Activated T-helper 1 cell treated with Interleukin-2 at 50 U/mL for 16 hours (primary cell): ENCODE measurements around the gene PDLIM5.

Experiments used
- DNase-seq: peaks from one replicate; pipeline ENCODE4 v3.0.0-alpha.2; 2020; ENCODE audit warnings: low read depth

The PDLIM5 gene

DNA sequence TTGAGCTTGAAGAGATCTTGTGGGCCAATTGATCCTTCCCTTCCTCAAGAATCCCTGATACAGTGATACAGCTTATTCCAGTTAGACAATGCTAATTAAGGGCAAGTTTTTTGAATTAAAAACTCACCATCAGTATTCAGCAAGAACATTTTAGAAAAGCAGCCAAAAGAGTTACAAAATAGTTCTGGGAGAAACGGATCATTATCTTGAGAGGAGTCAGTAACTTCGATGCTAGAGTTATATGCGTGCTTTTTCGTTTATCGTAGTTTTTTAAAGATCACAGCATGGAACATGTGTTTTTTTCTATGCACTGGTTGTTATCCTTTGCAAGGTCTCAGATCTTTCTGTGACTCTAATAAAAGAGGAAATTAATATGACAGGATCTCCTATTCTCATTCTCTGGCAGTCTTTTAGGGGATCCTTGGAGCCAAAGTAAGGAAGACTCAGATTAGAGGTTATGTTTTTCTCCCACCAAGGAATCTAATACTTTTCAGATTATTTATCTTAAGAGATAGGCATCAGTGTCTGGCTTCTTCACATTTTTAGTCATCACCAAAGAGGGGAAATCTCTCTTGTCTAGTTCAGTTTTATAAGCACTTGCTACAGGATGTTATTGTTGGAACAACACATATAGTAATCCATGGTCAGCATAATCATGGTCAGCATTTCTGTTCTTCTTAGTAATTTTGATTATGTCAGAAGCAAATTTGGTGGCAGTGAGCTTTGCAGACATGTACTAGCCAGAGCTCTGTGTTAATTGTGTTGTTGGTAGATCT, 109.7 kb downstream of the PDLIM5 start:
- no peak for DNase-seq

DNA sequence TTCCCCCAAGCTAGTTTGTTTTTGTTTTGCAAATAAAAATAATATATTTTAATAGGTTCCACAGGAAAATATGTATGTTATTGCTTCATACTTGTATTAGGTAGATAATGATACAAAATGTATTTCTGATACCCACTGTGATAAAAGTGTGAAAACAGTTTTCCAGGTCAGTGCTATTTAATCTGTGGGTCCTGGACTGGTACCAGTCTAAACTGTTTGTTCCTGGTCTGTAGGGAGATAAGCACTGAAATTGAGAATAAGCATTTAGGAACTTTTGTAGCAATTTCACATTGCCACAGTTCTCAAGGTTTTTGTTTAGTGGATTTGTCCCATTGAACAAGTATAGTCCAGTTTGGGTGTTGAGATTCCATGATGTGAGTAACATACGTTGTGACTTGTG, 110.5 kb downstream of the PDLIM5 start:
- DNase-seq, result no peak

DNA sequence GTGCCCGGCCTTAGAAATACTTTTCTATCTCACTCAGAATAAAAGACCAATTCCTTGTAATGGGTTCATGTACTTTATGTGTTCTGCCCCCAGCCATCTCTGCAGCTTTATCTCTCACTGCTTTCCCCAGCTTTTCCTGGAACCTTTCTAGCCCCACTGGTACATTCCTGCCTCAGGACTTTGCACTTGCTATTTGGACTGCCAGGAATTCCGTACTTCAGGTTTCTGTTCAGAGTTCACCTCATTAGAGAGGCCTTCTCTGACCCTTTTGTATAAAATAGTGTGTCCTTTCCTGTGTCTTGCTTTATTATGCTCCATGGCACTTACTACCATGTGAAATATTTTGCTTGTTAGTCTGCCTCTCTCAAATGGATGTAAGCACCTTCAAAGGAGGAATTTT, 112.5 kb downstream of the PDLIM5 start:
- no peak for DNase-seq

DNA sequence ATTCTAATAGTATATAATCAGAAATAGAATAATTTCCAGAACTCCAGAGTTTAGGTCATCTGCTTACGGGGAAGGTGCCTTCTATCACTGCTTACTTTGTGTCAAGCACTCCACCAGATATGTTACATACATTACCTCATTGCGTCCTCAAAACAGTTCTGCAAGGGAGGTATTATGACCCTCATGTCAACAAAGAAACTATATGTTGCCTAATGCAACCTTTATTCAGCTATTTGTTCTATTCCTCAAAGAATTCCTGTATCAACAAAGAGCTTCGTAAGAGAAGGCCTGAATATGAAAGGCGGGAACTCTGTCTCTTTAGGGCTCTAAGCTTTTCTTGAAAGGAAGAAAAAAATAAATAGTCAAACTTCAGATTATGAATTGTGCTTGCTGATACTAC, 114.7 kb downstream of the PDLIM5 start:
- DNase-seq, result no peak

DNA sequence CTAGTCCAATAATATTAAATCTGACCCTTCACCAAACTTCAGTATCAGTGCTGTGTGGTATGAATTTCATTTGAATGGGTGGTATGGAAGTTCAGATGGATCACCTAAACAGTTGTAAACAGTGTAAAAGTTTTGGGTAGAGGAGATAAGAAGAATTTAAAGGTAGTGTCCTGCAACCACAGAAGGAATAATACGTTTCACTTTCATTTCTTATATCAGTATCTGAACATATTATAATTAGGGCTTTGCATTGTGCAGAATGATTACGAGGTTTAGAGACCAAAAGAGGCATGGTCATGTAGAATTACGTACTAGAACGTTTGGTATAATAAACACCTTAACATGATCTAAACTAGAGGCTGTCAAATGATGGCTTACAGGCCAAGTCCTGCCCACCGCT, 116.1 kb downstream of the PDLIM5 start:
- no peak for DNase-seq

DNA sequence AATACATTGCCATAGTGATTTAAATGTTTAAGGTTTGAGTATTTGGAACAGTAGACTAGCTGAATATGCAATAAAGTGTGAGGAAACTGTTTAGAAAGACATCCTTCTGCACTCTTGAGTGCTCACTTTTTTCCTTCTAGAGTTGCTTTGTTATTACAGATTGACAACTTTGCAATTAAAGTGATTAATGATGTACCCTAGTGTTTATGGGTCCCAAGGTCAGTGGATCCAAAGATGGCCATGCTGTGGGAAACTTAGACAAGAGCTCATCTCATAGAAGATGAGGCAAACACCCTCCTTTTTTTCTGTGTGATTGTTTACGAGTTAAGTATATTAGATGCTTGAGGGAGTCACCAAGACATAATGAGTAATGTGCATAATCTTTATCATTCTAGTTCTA, 118.8 kb downstream of the PDLIM5 start:
- DNase-seq, result no peak

DNA sequence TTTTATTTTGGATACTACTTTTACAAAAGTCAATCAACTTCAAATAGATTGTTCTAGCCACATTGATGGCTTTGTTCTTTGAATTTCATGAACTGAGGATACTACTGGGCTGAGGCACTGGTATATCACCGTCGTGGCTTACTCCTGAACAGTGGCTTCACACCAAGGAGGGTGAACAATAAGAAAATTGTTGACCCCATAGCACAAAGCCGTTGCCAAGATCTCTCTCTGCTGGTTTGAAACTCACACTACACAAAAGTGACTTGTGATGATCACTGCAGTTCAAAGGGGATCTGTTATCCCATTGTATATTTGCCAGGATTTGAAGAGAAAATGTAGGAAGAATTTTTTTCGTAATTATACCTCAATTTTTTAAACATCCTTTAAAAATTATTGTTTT, 119.6 kb downstream of the PDLIM5 start:
- no peak for DNase-seq

DNA sequence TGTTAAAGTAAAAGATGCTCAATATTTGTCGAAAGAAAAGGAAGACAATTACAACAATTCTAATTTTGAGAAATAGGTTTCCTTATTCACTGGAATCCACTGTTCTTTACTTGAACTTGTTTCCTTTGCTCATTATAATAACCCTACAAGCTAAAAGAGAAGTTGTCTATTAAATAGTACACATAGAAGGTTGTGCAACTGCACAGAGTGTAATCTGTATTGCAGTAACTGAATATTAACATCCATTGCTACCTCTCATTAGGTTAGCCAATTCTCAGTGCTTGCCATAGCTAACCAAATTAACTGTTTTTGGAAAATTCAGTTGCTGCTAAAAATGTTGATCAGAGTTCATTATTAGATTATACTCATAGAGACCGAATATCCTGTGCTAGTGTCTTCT, 120.0 kb downstream of the PDLIM5 start:
- no peak for DNase-seq

DNA sequence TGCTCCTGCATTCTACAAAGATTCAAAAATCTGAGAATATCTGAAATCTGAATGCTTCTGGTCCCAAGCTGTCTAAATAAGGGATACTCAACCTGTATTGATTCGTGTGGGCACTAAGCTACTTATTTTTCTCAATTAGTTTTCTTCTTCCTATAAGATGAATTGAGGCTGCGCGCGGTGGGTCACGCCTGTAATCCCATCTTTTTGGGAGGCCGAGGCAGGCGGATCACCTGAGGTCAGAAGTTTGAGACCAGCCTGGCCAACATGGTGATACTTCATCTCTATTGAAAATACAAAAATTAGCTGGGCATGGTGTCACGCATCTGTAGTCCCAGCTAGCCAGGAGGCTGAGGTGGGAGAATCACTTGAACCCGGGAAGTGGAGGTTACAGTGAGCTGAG, 122.3 kb downstream of the PDLIM5 start:
- no peak for DNase-seq

DNA sequence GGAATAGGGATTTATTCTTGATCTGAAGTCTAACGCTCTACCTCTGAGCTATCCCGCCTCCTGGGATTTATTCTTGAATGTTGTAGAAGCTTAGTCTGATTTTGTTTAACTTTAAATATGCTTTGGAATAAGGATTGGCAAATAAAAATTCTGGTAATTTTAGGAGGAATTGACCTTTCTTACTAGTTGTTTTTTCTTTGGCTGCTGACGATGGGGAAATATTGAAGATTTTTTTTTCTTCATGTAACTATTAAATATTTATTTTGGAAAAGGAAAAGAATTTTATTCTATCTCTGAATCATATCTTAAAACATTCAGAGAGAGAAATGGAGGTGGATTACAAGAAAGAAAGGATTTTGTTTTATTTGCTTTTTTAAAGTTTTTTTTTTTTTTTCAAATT, 122.9 kb downstream of the PDLIM5 start:
- DNase-seq, result no peak

DNA sequence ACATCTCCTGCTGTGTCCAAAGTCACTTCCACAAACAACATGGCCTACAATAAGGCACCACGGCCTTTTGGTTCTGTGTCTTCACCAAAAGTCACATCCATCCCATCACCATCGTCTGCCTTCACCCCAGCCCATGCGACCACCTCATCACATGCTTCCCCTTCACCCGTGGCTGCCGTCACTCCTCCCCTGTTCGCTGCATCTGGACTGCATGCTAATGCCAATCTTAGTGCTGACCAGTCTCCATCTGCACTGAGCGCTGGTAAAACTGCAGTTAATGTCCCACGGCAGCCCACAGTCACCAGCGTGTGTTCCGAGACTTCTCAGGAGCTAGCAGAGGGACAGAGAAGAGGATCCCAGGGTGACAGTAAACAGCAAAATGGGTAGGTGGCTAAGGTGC, 123.9 kb downstream of the PDLIM5 start:
- no peak for DNase-seq

DNA sequence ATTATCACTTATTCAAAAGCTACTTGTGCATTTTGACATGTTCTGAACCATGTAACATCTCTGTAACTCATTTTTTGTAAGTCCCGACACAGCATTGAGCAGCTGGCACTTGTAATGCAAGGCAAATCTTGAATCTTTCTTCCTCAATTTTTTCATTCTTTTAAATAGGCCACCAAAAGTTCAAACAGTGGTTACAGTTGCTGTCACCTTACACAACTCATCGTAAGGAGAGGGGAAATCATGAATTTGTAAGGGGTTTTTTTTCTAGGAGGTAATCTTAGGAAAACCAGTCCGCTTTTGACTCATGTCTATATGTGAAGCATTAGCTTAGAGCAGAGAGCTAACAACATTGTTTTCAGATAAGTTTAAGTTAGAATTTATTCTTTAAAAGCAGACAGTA, 124.5 kb downstream of the PDLIM5 start:
- DNase-seq, result no peak

DNA sequence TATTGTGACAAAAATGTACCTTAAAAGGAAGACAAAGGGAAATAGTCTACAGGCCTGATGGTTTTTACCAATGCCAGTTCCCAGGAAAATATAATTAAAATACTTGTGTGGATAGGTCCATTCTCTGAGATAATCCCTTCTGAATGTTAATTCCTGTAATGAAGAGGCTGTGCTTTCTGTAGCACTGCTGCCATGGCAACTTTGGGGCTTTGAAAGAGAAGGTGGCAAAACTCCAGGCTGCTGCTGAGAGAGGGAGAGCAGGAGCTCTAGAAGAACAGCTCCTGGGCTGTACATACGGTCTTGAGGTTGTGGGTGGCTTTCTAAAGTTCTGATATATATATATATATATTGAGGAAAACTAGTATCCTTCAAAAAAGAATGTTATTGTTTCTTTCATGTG, 125.4 kb downstream of the PDLIM5 start:
- DNase-seq, result no peak

DNA sequence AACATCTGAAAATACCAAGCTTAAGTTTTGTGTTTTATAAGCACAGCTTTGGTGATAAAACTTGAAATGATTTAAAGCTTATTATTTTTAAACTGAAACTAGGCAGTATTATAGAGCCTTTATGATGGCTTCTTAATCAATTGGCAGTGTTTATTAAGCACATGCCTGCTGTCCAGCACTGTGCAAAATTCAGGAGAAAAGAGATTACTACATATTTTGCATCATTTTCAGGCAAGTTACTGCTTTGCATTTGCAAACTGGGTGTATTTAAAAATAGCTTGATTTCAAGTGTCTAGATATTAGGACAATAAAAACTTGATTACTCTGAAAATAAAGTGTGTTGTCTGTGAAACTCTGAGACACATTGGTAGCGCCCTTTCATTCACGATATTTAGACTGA, 126.5 kb downstream of the PDLIM5 start:
- DNase-seq, result no peak

DNA sequence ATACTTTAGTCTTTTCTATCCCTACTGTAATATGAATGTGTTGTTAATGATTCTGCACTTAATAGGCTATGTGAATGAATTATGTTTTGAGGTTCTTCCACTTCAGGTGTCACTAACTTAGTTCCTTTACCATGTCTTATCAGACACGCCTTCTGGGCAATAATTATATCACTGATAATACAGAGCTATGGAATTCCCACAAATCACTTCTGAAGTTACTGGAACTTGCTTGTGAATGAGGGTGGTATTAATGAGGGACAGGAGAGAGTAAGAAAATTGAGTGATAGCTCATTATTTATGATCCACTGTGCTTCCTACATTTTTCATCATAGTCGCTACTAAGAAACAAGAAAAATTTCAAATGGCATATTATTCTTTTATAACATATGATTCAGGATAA, 130.0 kb downstream of the PDLIM5 start:
- no peak for DNase-seq

DNA sequence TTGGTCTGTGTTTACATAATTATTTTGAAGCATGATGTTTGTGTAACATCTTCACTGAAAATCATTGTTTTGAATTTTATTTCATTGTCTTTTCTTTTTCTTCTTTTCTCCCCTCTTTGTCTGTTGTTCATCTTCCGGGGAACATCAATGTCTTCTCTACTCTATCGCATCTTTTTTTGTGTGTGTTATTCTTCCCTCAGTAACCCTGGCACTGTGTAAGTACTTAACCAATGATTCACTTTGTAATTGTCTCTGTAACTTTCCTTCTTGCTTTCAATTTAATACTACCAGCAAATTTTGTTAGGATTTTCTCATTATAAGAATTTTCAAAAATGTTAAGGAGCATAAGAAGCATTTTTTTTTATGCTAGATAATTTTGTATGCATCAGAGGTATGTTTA, 130.8 kb downstream of the PDLIM5 start:
- DNase-seq, result no peak

DNA sequence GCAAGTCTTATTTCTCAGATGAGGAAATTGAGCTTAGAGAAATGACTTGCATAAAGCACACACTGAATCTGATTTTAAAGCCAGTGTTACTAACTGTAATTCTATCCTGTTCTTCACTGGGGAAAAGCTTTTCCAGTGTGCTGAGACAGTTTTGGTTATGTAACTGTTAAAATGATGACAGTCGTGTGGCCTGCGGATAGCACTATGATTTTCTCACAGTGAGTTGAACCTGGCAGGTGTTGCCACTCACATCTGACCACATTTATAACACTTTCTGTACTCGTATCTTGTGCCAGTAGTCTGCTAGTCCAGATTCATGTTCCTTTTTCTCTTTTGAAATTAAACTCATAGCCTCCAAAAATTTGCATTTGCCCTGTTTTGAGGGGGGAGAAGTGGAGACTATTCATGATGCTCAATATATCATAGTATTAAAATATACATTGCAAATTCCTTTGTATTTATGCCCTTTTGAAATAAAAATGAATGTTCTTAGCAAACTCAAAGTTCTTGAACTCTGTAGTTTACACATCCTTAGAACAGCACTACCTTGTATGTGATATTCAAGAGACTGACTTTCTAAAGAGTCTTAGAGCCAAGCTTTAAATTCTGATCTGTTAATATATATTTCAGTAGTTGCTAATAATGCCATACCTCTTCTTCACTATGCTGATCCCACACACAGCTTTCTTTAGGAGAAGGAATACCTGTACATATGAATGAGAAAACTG, 132.3 kb downstream of the PDLIM5 start:
- no peak for DNase-seq

DNA sequence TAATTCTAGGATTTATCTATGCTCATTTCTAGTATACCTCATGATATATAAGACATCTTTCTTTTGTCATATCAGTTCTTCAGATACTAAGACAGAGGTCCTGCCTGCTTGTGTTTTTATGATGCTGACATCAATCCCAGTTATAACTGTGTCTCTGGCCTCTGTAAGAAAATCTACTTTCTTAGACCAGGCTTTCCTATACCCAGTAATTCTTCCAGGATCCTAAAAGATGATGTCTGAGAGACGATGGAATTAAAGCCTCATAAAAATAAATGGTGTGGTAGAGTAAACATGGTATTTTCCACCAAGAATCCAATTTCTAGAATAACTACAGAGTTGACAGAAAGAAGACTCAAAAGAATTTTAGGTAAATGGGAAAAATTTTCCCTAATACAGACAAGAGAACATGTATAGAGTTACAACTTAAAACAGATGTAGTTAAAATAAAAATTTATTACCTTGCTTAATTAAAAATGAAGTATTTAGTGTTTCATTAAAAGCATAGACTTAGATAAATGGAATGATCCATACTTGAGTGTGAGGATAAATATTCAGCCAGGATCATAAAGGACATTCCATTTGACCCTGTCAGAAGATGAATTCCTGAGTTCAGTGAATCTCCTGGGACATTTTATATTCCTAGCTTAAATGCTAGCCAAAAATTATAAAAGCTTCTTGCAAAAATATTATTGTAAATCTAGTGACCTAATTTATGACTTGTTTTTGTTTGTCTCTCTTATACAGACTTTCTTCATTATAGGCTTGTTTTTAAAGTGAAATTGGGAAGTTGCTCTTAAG, 137.4 kb downstream of the PDLIM5 start:
- DNase-seq, result no peak

DNA sequence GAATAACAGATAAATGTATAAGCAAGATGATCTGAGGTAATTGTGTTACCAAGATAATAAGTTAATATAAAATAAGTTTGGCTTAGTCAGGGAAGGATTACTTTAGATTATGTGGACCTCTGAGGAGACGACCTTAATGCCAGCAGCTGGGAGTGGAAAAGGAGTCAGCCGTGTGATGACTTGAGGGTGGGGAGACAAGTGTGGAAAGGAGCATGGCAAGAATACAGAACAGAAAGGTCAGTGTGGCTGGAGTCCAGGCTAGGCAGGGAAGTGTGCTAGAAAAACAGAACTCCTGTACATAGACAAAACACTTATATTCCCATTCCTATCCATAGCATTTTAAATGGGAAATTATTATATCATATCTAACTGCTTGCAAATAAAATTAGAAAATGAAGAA, 138.8 kb downstream of the PDLIM5 start:
- DNase-seq, result no peak

DNA sequence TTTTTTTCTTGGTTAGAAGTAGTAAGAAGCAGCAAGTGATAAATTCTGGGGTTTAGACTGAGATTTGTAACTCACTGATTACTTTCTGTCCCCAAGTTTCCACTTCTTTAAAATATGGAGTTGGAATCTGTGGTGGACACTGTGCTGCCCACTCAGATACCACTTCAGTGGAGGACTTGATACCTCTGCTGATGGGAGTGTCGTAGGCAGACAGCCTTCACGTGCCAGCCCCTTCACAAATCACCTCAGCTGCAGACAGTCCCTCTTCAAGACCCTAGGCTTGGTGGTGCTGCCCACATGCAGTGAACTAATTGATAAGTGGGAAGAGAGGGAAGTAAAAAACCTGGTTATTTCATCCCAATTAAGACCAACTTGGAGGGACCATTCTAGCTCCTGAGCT, 139.5 kb downstream of the PDLIM5 start:
- DNase-seq, result no peak

DNA sequence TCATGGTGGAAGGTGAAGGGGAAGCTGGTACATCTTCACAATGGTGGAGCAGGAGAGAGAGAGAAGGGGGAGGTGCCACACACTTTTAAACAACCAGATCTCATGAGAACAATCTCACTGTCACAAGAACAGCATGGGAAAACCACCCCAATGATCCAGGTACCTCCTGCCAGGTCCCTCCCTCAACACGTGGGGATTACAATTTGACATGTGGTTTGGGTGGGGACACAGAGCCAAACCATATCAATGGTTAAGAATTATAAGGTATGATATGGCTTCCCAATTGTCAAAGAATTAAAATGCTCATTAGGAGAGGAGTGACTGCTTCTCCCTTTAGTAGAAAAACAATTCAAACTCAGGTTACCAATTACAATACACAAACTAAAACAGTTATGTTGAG, 143.3 kb downstream of the PDLIM5 start:
- no peak for DNase-seq

DNA sequence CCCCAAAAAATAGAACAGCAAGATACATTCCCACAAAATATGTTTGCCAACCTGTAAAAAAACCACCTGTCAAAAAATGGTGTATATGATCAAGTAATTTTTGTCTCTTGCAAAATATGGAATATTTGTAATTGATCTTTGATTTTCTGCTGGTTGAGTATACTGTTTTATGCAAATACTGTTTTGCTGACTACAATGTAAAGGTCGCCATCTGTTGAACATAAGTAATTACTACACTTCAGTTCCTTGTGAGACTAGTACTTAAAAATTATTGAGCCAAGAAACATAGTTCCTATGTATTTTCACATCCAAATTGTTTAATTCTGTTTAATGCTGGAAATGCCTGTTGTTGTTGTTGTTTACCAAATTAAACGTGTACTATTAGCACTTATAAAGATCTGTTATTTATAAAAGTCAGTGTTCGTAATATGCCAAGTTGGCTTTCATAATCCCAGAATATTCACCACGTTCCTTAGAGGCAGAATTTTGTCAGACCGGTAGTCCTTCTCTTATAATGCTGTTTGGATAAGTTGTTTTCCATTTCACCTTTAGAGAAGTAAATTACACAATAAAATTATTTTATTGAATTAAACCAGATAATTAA, 144.2 kb downstream of the PDLIM5 start:
- DNase-seq, result no peak

DNA sequence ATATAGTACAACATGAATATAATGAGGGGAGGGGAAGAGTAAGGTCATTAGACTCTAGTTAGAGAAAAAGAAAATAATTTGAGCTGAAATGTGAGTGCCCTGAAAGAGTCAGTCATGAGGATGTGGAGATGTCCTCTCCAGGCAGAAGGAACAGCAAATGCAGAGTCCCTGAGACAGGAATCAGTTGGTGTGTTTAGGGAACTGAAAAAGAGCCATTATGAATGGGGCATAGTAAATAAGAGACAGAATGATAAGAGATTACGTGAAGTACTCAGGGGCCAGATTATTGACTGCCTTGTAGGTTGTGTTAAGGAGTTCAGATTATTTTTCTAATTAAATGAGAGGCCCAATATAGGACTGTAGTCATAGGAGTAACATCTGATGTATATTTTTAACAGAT, 147.0 kb downstream of the PDLIM5 start:
- DNase-seq, result no peak
